PC-9 (cell line): Measurements from ENCODE around the gene GNB1.

ENCODE experiments used
- EZH2 ChIP-seq: fragments of 200-600 bp; sonication (generic); IDR thresholded peaks from 2 replicates; pipeline ENCODE4 v1.8.0; 2017; ENCODE audit warnings: antibody characterized with exemption, low read depth
- TF ChIP-seq, protein P1 (sequence below): fragments of 200-600 bp; sonication (generic); conservative IDR thresholded peaks from 2 replicates; pipeline ENCODE4 v1.6.1; 2017; ENCODE audit warnings: mixed run types, antibody characterized with exemption, mild to moderate bottlenecking, moderate library complexity

DNA sequence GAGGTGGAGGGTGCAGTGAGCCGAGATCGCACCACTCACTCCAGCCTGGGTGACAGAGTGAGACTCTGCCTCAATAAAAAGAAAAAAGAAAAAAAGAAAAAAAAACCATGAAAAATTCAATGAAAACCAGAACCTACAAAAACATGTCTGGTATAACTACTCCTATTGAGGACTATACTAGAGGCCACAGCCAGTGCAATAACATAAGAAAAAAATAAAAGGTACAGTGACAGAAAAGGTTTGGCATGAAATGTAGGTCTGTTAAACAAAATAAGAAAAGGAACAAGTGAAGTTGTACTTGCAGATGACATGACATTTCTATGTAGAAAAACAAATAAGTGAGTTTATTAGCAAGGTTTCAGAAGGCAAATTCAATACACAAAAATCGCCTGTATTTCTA, 120.8 kb downstream of the GNB1 start:
- TF ChIP-seq, protein P1, sequence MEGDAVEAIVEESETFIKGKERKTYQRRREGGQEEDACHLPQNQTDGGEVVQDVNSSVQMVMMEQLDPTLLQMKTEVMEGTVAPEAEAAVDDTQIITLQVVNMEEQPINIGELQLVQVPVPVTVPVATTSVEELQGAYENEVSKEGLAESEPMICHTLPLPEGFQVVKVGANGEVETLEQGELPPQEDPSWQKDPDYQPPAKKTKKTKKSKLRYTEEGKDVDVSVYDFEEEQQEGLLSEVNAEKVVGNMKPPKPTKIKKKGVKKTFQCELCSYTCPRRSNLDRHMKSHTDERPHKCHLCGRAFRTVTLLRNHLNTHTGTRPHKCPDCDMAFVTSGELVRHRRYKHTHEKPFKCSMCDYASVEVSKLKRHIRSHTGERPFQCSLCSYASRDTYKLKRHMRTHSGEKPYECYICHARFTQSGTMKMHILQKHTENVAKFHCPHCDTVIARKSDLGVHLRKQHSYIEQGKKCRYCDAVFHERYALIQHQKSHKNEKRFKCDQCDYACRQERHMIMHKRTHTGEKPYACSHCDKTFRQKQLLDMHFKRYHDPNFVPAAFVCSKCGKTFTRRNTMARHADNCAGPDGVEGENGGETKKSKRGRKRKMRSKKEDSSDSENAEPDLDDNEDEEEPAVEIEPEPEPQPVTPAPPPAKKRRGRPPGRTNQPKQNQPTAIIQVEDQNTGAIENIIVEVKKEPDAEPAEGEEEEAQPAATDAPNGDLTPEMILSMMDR, result no peak
- no peak for TF ChIP-seq EZH2
